Erythroblast (primary cell): ENCODE measurements around the gene HFM1.

Source experiments
- GATA1 ChIP-seq: IDR thresholded peaks from 2 replicates; pipeline ENCODE4 v1.6.1; 2011; ENCODE audit warnings: low read depth, mild to moderate bottlenecking, control low read depth, low read length, moderate library complexity
- POLR2A ChIP-seq: IDR thresholded peaks from 2 replicates; pipeline ENCODE4 v1.6.1; 2011; ENCODE audit warnings: mild to moderate bottlenecking, low read length

DNA sequence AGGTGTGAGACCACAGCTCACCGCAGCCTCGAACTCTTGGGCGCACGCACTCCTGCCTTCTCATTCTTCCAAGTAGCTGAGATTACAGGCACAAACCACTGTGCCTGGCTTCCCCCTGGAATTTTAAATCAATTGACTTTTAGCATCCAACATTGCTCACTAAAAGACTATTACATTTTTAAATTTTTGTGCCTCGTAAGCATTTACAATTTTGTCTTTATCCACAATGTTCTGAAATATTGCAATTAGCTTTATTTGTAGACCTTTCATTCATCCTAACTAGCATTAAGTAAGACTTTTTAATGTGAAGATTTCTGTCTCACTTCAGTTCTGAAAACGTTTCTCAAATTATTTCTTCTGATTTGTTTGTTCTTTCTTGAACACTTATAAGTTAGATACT, 122.9 kb downstream of the HFM1 start:
- no peak for TF ChIP-seq POLR2A
- no peak for TF ChIP-seq GATA1
